IMR-90 (cell line): ENCODE results near the gene FNDC3B. TPM values are rescaled to one million over a fixed set of nuclear protein-coding genes. Genes with fewer than 3 reads are reported as not detected.

Source experiments
- ATAC-seq: fragments of 200-7000 bp; cut with Tn5 transposase; 2 replicates; pipeline ENCODE4 v1.9.1; 2020; ENCODE audit warnings: low read depth, mild to moderate bottlenecking, moderate library complexity
- BruUV-seq: library from RNA; stranded (reverse); fragments of 400-500 nt; replicated peaks from 2 replicates; lab custom pipeline; 2021; lab: Mats Ljungman, UMichigan
- CTCF ChIA-PET: fragments of 300-600 bp; formaldehyde crosslinking; extraction: SDS; loops from one replicate; lab custom pipeline; 2021; ENCODE audit warnings: antibody characterized with exemption; lab: Yijun Ruan, JAX
- POLR2A ChIA-PET: fragments of 300-600 bp; sonication (Branson Sonifier 250); formaldehyde crosslinking; loops from one replicate; lab custom pipeline; 2022; ENCODE audit warnings: antibody characterized with exemption; ENCODE audit not compliant: unreplicated experiment; lab: Charles Lee
- DNase-seq: peaks from one replicate; pipeline ENCODE4 v3.0.0; 2013
- H2AFZ ChIP-seq: replicated peaks from 2 replicates; pipeline ENCODE3; 2013; ENCODE audit warnings: low read length, mild to moderate bottlenecking; ENCODE audit not compliant: poor library complexity
- H2AK5ac ChIP-seq: 2 replicates; pipeline ENCODE4 v1.6.1; 2013; ENCODE audit warnings: low read depth, low read length, inconsistent platforms
- H2AK9ac ChIP-seq: replicated peaks from 2 replicates; pipeline ENCODE3; 2013; ENCODE audit warnings: mild to moderate bottlenecking, low read depth, low read length, moderate library complexity; ENCODE audit not compliant: poor library complexity
- H2BK120ac ChIP-seq: 2 replicates; pipeline ENCODE4 v1.6.1; 2013; ENCODE audit warnings: low read depth, low read length, inconsistent platforms
- H2BK15ac ChIP-seq: 3 replicates; pipeline ENCODE4 v1.6.1; 2013; ENCODE audit warnings: low read depth, low read length, inconsistent platforms
- H2BK20ac ChIP-seq: 2 replicates; pipeline ENCODE4 v1.6.1; 2013; ENCODE audit warnings: low read depth, mild to moderate bottlenecking, inconsistent platforms, low read length, moderate library complexity
- H2BK5ac ChIP-seq: 2 replicates; pipeline ENCODE4 v1.6.1; 2013; ENCODE audit warnings: mild to moderate bottlenecking, low read depth, low read length, inconsistent platforms; ENCODE audit not compliant: poor library complexity, severe bottlenecking
- H3K14ac ChIP-seq: replicated peaks from 2 replicates; pipeline ENCODE4 v1.6.1; 2013; ENCODE audit warnings: low read depth, low read length, inconsistent platforms
- H3K18ac ChIP-seq: 2 replicates; pipeline ENCODE4 v1.6.1; 2013; ENCODE audit warnings: low read depth, low read length, control low read depth
- H3K23ac ChIP-seq: 2 replicates; pipeline ENCODE4 v1.6.1; 2013; ENCODE audit warnings: low read depth, low read length, inconsistent platforms
- H3K27ac ChIP-seq: 2 replicates; pipeline ENCODE4 v1.5.1; 2013; ENCODE audit warnings: mild to moderate bottlenecking, control low read depth, low read length; ENCODE audit not compliant: insufficient read depth
- H3K27me3 ChIP-seq: 2 replicates; pipeline ENCODE4 v1.6.1; 2013; ENCODE audit warnings: low read length; ENCODE audit not compliant: control insufficient read depth, insufficient read depth
- H3K36me3 ChIP-seq: 2 replicates; pipeline ENCODE4 v1.6.1; 2013; ENCODE audit warnings: low read length, mixed read lengths; ENCODE audit not compliant: control insufficient read depth, insufficient read depth
- H3K4ac ChIP-seq: 2 replicates; pipeline ENCODE4 v1.6.1; 2013; ENCODE audit warnings: low read depth, low read length, inconsistent platforms
- H3K4me1 ChIP-seq: 2 replicates; pipeline ENCODE4 v1.6.1; 2013; ENCODE audit warnings: low read length, mixed read lengths; ENCODE audit not compliant: control insufficient read depth, insufficient read depth
- H3K4me2 ChIP-seq: 2 replicates; pipeline ENCODE4 v1.6.1; 2013; ENCODE audit warnings: low read depth, mild to moderate bottlenecking, control low read depth, low read length, moderate library complexity
- H3K4me3 ChIP-seq: 2 replicates; pipeline ENCODE4 v1.5.1; 2013; ENCODE audit warnings: low read depth, mild to moderate bottlenecking, control low read depth, low read length, moderate library complexity; ENCODE audit not compliant: insufficient read depth
- H3K56ac ChIP-seq: 2 replicates; pipeline ENCODE4 v1.6.1; 2013; ENCODE audit warnings: low read length, inconsistent platforms; ENCODE audit not compliant: insufficient read depth; ENCODE audit errors: extremely low read depth
- H3K79me1 ChIP-seq, 2 experiments: 2 replicates each; pipeline ENCODE4 v1.6.1; 2013; ENCODE audit warnings: low read length in 2 of 2, inconsistent platforms in 1 of 2, low read depth in 1 of 2
- H3K9ac ChIP-seq: 2 replicates; pipeline ENCODE4 v1.6.1; 2013; ENCODE audit warnings: low read depth, low read length, control low read depth
- H3K9me1 ChIP-seq: 2 replicates; pipeline ENCODE4 v1.6.1; 2013; ENCODE audit warnings: low read length, inconsistent platforms; ENCODE audit not compliant: insufficient read depth
- H3K9me3 ChIP-seq: 2 replicates; pipeline ENCODE4 v1.6.1; 2013; ENCODE audit warnings: low read length; ENCODE audit not compliant: control insufficient read depth, insufficient read depth
- H4K20me1 ChIP-seq: 2 replicates; pipeline ENCODE4 v1.6.1; 2013; ENCODE audit warnings: low read length, inconsistent platforms; ENCODE audit not compliant: insufficient read depth
- H4K5ac ChIP-seq: 2 replicates; pipeline ENCODE4 v1.6.1; 2013; ENCODE audit warnings: mild to moderate bottlenecking, low read depth, low read length, control low read depth
- H4K8ac ChIP-seq, 2 experiments: 2 replicates each; pipeline ENCODE4 v1.6.1; 2013; ENCODE audit warnings: low read depth in 2 of 2, low read length in 2 of 2, control low read depth in 1 of 2, inconsistent platforms in 1 of 2
- H4K91ac ChIP-seq: 2 replicates; pipeline ENCODE4 v1.6.1; 2013; ENCODE audit warnings: low read depth, low read length, inconsistent platforms; ENCODE audit not compliant: insufficient read depth
- BHLHE40 ChIP-seq: fragments of 150-350 bp; IDR thresholded peaks from 2 replicates; pipeline ENCODE4 v1.6.1; 2016; ENCODE audit warnings: mild to moderate bottlenecking, low read depth, low read length
- CEBPB ChIP-seq: IDR thresholded peaks from 2 replicates; pipeline ENCODE4 v1.6.1; 2012; ENCODE audit warnings: low read depth, low read length, improper control_type of control experiment
- CHD1 ChIP-seq: IDR thresholded peaks from 2 replicates; pipeline ENCODE4 v1.6.1; 2012; ENCODE audit warnings: low read depth, low read length, improper control_type of control experiment
- CTCF ChIP-seq: conservative IDR thresholded peaks from 2 replicates; pipeline ENCODE4 v1.5.1; 2012; ENCODE audit warnings: mild to moderate bottlenecking, low read depth, low read length, improper control_type of control experiment
- ELK1 ChIP-seq: fragments of 150-350 bp; IDR thresholded peaks from 2 replicates; pipeline ENCODE4 v1.6.1; 2016; ENCODE audit warnings: low read depth, mild to moderate bottlenecking, low read length, moderate library complexity, borderline replicate concordance
- FOS ChIP-seq: fragments of 150-350 bp; IDR thresholded peaks from 2 replicates; pipeline ENCODE4 v1.6.1; 2016; ENCODE audit warnings: low read depth, low read length
- MAFK ChIP-seq: IDR thresholded peaks from 2 replicates; pipeline ENCODE4 v1.6.1; 2012; ENCODE audit warnings: low read depth, low read length, improper control_type of control experiment
- MAZ ChIP-seq: IDR thresholded peaks from 2 replicates; pipeline ENCODE4 v1.6.1; 2012; ENCODE audit warnings: low read depth, mild to moderate bottlenecking, low read length, improper control_type of control experiment, moderate library complexity, borderline replicate concordance
- MXI1 ChIP-seq: IDR thresholded peaks from 2 replicates; pipeline ENCODE4 v1.6.1; 2012; ENCODE audit warnings: low read depth, mild to moderate bottlenecking, low read length, moderate library complexity, borderline replicate concordance
- NFE2L2 ChIP-seq: fragments of 150-350 bp; IDR thresholded peaks from 2 replicates; pipeline ENCODE4 v1.6.1; 2016; ENCODE audit warnings: low read depth, mild to moderate bottlenecking, low read length
- POLR2A ChIP-seq: IDR thresholded peaks from 2 replicates; pipeline ENCODE4 v1.6.1; 2012; ENCODE audit warnings: mild to moderate bottlenecking, low read depth, low read length
- RAD21 ChIP-seq: IDR thresholded peaks from 2 replicates; pipeline ENCODE4 v1.6.1; 2012; ENCODE audit warnings: low read length, improper control_type of control experiment
- RCOR1 ChIP-seq: IDR thresholded peaks from 2 replicates; pipeline ENCODE4 v1.6.1; 2012; ENCODE audit warnings: mild to moderate bottlenecking, low read length, improper control_type of control experiment; ENCODE audit not compliant: insufficient replicate concordance
- SMC3 ChIP-seq: fragments of 150-350 bp; IDR thresholded peaks from 2 replicates; pipeline ENCODE4 v1.6.1; 2016; ENCODE audit warnings: low read depth, mild to moderate bottlenecking, antibody characterized with exemption, low read length, moderate library complexity
- USF2 ChIP-seq: fragments of 150-350 bp; IDR thresholded peaks from 2 replicates; pipeline ENCODE4 v1.6.1; 2017; ENCODE audit warnings: mild to moderate bottlenecking, antibody characterized with exemption, low read length, low read depth
- WGBS, 2 experiments: methylation state at CpG; one replicate each; pipeline versions ENCODE4 v1.1.5 to v1.1.7; 2013; ENCODE audit warnings: missing lambda C conversion rate in 2 of 2; ENCODE audit not compliant: insufficient read length in 1 of 2; ENCODE audit errors: extremely low coverage in 2 of 2; 5-methylcytosine and 5-hydroxymethylcytosine counted together
- dilution Hi-C: fragments of 300-500 bp; cut with HindIII; formaldehyde crosslinking; loops from one replicate; pipeline ENCODE4 v1.14.3; 2018; ENCODE audit warnings: low sequenced_read_pairs; ENCODE audit not compliant: unreplicated experiment
- in situ Hi-C: fragments of 300-500 bp; cut with MboI; formaldehyde crosslinking; loops from 3 replicates; pipeline ENCODE4 v1.14.3; 2019; ENCODE audit warnings: low sequenced_read_pairs, inconsistent platforms, mixed read lengths
- intact Hi-C: fragments of 100-400 bp; cut with micrococcal nuclease; formaldehyde crosslinking; loops from 2 replicates; pipeline ENCODE4 v1.10.0; 2022
- polyA plus RNA-seq, 3 experiments: library from polyadenylated mRNA; depleted of rRNA; stranded (reverse); fragments of >200 nt; gene quantifications; 2 replicates each; pipeline ENCODE4 v1.2.3, GENCODE V29; 2012; ENCODE audit warnings: low replicate concordance in 1 of 3
- total RNA-seq: library from RNA; depleted of rRNA; stranded (reverse); fragments of >200 nt; gene quantifications from 2 replicates; pipeline ENCODE4 v1.2.3, GENCODE V29; 2012

FNDC3B gene
- total and polyA plus RNA-seq, 2 of the 4 experiments (the other 2 are of a cell fraction): 23.9 to 150 TPM

- dilution Hi-C loops (no loop called here), in situ Hi-C loops (no loop called here), intact Hi-C loops (no loop called here)
- peak overlapping the region; percentile 51; the same call in 1 of the 2 replicates for H3K23ac ChIP-seq
- ChIA-PET POLR2A (no interaction called here), CTCF (no interaction called here)
- H3K56ac ChIP-seq: no peak overlapping the region
- H3K14ac ChIP-seq: 0 out of 2 replicates have a peak overlapping the region, but pooled peaks have one; percentile 36
- no peaks in the 10 kb centered on the region for H3K36me3 ChIP-seq
- H3K4ac ChIP-seq: peak overlapping the region; percentile 10; the same call in 1 of the 2 replicates
- no peak overlapping the region for H2BK15ac ChIP-seq
- no peak overlapping the region for H3K18ac ChIP-seq
- BruUV-seq: no TSS peak
- H3K9me1 ChIP-seq: peaks cover 11% of the 10 kb centered on the region
- no peak overlapping the region for H2BK20ac ChIP-seq
- no peaks in the 10 kb centered on the region for H3K27me3 ChIP-seq
- no peak overlapping the region for H4K91ac ChIP-seq
- H2AK9ac ChIP-seq: no peak overlapping the region
- 0 out of 4 replicates have a peak overlapping the region, but pooled peaks of 1 of the 2 experiments have one; percentile 36 for H4K8ac ChIP-seq
- no peak overlapping the region for H3K4me2 ChIP-seq
- no peak overlapping the region for H4K5ac ChIP-seq
- no peak overlapping the region for H2AK5ac ChIP-seq
- H3K9ac ChIP-seq: no peak overlapping the region
- H2AFZ ChIP-seq: no peak overlapping the region
- H3K27ac ChIP-seq: 0 out of 2 replicates have a peak overlapping the region, but pooled peaks have one; percentile 28
- peaks cover 96% of the 10 kb centered on the region for H4K20me1 ChIP-seq
- DNase-seq (no peak), ATAC-seq (no peak)
- H3K4me1 ChIP-seq: peaks cover 14% of the 10 kb centered on the region
- no peak overlapping the region for H3K4me3 ChIP-seq
- H3K79me1 ChIP-seq: peaks cover 14 to 80% of the 10 kb centered on the region in 2 experiments
- no peaks in the 10 kb centered on the region for H3K9me3 ChIP-seq
- no peak overlapping the region for H2BK120ac ChIP-seq
- H2BK5ac ChIP-seq: peak overlapping the region; percentile 18
- no CpG with 5 or more reads among the region's 9 CpGs for WGBS, 2 experiments
- TF ChIP-seq SMC3: no peak
- no peak for TF ChIP-seq NFE2L2
- TF ChIP-seq MAFK: no peak
- no peak for TF ChIP-seq ELK1
- no peak for TF ChIP-seq MXI1
- TF ChIP-seq RAD21: no peak
- TF ChIP-seq FOS: no peak
- TF ChIP-seq POLR2A: no peak
- TF ChIP-seq BHLHE40: no peak
- TF ChIP-seq CTCF: no peak
- no peak for TF ChIP-seq CHD1
- TF ChIP-seq USF2: no peak
- TF ChIP-seq MAZ: no peak
- no peak for TF ChIP-seq CEBPB
- TF ChIP-seq RCOR1: no peak
Observed at GRCh38 chr3:172098698-172099494, 59.5 kb downstream of the FNDC3B start.
